Fibroblast of gingiva (primary cell): ENCODE data around the gene CDH13.

Source experiments
- DNase-seq: peaks from one replicate; pipeline ENCODE4 v3.0.0-alpha.2; 2011; ENCODE audit warnings: low read depth

Gene CDH13

DNA sequence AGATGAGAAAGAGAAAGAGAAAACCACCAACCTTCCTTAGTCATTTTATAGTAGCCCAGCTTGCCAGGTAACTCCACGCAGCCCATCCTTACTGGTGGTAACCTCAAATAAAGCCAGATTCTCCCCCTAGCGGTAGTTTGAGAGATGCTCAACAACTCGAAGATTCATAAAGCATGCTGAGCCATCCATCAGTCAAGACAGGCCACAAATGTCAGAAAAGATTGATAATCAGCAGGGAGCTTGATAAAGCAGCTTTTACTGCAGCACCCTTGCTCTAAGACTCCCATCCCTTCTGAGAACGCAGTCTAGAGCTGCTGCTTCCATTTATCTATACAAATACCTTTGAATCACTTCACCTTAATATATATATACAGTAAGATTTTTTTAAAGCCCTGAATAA lies 729.5 kb downstream of the CDH13 start:
- DNase-seq = peak; percentile 37

DNA sequence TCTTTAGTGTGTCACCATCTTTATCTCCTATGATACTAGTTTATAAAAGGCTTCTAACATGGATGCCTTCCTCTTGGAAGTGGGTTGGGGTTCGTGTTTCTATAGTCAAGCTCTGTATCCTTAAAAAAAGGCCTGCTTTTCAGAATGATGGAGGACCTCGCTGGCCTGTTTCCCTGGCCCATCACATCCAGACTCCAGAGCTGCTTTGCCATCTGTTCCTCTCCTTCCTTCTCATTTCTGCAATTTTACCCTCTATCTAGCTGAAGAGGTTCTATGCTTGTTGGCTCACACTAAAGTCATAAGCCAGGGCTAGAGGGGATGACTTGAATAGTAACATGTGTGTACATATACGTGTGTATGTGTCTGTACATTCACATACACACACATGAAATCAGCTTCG lies 730.2 kb downstream of the CDH13 start:
- DNase-seq = no peak

DNA sequence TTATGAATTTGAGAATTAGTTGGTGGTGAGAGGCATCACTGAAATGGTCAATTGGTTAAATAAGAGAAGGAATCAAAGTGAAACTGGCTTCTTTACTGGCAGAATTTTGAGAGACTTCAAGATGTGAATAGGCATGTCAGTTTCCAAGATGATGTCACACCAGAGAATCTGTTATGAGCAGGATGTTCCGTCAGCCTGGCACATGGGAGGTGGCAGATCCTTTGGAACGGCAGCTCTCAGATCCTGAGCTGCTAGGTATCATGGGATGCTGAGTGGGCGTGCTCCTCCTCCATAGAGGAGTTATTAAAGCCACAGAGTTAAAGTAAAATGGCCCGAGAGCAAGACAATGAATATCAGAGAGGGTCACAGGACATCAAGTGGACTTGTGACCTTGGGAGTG lies 736.8 kb downstream of the CDH13 start:
- DNase-seq = no peak

GRCh38 chr16:83365166-83365565 lies 738.4 kb downstream of the CDH13 start:
- DNase-seq = peak; percentile 5

DNA sequence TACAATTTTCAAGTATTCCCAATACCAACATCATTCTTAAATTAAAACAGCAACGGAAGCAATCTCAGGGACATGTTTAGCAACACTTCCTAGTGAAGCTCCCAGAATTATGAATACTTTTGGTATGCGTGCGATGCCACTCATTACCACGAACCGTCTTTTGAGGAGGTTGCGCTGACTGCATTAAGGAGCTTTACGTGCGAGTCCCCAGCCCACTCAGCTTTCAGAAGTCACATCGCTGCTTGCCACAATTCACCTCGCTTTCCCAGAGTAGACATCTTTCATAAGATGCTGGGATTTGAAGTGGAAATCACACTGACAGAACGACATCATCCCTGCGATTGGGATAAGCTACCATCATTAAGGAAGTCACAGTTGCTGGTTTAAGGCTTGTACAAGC lies 739.5 kb downstream of the CDH13 start:
- no peak for DNase-seq

DNA sequence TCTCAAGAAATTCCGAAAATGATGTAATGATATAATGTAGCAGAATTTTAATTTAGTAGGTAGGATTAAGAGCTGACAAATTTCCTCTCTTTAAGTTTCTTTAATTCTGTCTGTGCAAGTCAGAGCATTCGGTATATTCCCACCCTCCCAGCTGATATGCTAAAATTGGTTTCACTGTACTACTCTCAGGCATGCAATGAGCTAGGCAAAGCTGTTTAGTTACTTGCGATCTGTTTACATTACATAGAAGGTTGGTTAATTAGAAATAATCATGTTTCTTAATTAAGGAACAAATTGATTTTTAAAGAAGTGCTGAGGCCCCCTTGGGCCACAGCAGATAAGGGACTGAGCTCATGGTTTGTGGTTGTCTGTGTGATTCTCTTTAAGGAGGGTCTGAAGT lies 748.2 kb downstream of the CDH13 start:
- no peak for DNase-seq

GRCh38 chr16:83389751-83390150 lies 763.0 kb downstream of the CDH13 start:
- DNase-seq = no peak

- DNase-seq = no peak
These were observed 764.0 kb downstream of the CDH13 start for GRCh38 chr16:83390759-83391158.

GRCh38 chr16:83392743-83393142 lies 766.0 kb downstream of the CDH13 start:
- no peak for DNase-seq

DNA sequence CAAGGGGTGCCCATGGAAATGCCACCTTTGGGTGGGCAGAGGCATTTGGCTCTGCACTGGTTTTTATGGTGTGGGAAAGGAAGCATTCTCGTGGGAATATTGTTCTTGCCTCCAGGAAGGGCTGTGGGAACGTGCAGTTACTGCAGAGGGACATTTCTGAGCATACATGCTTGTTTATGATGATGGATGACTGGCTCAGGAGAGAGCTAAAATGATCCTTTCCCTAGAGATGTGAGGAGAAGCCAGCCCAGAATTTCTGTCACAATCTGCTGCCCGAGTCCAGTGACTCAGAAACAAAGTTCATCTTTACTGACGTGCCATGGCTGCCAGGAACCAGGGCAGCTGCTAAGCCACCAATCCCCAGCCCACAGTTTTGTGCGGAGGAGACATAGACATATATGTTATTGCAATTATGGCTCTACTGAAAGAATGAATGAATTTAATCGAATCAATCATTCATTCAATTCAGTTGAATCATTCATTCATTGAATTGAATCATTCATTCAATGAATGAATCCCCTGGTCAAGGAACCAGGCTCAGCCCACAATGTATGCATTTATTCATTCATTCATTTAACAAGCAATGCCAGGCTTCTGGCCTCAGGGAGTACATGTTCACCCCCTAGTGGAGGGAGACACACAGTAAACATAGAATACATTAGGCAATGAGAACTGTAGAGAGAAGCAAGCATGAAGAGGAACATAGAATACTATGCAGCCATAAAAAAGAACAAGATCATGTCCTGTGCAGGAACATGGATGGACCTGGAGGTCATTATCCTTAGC lies 766.6 kb downstream of the CDH13 start:
- DNase-seq = no peak

DNA sequence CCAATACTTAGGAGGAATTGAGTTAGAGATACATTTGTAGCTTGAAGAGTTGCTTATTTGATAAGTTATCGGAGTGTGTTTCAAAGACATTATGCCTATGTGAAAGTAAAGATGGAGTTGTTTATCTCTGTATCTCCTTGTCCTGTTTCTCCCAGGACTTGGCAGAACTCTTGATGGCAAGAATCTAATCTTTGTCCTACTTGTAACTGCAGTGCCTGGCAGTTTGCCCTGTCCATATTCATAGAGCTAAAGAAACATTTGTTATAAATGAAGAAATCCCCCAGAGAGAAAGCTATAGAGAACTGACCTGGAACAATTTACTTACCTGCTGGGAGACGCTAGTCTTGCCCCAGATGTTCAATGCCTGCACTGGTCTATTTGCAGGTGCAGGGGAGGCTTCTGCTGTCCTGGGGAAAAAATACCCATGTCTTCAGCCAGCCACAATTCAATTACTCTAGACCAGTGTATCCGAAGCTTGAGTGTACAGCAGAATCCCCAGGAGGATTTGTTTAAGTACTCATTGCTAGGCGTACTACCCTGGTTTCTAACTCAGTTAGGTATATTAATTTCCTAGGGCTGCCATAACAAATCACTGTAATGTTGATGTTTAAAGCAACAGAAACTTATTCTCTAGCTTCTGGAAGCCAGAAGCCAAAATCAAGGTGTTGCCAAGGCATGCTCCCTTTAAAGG lies 771.0 kb downstream of the CDH13 start:
- DNase-seq = no peak

DNA sequence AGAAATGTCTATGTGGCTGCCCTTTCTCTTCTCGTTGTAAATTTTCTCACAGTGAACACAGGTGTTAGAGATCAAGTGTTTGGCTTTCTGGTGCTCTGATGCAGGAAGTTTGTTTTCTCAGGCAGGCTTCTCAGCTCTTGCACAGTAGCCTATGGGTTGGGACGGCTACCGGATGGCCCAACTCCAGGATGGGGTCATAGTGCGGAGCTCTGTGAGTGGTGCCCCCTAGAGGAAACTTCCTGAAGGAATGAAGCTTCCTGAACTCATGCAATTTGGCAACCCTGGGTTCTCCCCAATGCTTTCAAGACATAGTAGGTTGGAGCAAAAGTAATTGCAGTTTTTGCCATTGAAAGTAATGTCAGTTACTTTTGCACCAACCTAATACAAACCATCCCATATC lies 773.5 kb downstream of the CDH13 start:
- no peak for DNase-seq

DNA sequence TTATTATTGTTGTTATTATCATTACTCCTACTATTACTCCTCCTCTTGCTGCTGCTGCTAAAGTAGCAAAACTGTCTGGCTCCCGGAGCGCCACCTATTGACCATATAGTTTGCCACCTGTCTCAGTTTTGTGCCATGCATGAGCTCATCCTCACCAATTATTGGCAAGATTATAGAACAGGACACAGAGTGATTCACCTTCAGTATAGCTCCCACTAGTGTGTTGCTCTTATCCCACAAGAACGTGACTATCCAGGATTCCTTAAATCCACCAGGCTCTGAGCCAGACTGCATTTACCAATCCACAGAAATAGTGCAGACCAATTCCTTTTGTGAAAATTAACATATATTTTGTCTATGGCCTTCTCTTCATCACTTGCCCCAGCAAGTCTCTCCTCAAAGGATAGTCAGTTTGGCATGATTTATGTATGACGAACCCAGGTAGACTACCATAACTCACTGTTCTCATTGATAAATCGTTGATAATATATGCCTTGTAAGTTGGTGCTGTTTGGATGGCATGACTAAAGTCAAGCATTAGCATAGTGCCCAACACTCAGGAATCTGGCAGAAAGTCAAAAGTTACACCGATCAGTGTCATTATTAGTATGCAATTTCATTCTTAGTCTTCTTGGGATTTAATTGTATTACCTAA lies 775.5 kb downstream of the CDH13 start:
- no peak for DNase-seq

DNA sequence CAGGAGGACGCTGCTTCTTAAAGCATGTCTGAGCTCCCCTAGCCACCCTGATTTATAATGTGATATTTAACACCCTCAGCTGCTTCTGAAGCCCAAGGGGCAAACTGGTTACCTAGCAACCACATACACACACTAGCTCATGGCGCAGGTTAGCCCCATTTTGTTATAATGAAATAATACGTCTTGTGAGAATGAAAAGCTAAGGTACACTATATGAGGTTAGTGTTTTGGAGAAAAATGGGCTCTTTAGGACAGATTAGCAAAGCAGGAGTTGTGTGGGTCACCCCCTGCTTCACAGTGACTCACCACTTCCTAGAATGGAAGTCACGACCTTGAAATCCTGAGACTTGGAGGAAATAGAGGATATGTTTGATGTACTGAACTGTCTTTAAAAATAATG lies 776.2 kb downstream of the CDH13 start:
- DNase-seq = no peak

DNA sequence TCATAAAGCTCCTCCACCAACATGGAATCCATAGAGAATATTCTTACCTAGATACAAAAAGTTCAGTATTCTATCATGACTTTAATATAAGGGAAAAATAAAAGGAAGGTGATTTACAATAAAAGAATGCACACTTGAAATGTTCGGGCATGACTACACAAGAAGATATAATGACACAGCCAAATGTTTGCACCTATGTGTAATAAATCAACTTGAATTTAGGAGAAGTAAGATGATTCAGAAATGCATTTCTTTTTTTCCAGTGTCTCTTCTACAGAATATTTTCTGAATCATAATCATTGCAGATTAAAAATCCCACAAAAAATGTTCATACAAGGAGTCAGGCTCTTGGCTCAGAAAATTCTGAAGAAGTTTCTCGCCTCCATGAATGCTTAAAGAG lies 777.0 kb downstream of the CDH13 start:
- DNase-seq = no peak

DNA sequence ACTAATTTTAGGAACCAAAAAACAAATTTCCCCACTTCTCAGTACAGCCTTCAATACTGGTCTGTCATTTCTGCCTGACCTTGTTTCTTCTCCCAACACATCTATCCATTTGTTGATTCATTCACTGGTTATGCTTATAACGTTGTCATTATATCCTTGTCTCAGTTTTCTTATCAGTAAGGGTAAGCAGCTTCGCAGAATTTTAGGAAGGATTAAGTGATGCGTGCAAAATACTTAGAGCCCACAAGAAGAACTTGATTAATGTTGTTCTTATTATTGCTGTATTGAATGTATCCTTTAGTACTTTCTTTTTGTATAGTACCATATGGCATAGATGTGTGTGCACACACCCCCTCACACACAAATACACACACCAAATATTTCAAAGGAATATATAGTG lies 777.5 kb downstream of the CDH13 start:
- no peak for DNase-seq

GRCh38 chr16:83407928-83408327 lies 781.2 kb downstream of the CDH13 start:
- no peak for DNase-seq

DNA sequence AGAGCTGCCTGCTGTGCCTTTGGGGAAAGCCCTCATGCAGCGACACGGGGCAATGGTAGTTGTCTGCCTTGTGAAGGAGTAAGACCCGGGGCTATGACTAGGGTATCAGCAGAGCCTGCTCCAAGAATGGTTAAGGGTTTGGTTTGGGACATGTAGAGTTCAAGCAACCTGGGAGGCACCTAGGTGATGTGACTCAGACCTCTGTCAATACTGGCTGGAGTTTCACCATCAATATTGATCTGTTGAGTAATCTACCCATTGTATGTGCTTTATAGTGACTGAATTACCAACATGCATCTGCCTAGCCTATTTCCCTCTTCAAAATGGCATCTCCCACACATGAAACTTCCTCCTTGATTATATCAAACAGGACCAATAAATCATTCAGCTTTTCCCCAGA lies 782.6 kb downstream of the CDH13 start:
- no peak for DNase-seq

- DNase-seq = no peak
These were observed 791.8 kb downstream of the CDH13 start for GRCh38 chr16:83418565-83418964.

GRCh38 chr16:83420206-83420760 lies 793.5 kb downstream of the CDH13 start:
- DNase-seq = no peak

DNA sequence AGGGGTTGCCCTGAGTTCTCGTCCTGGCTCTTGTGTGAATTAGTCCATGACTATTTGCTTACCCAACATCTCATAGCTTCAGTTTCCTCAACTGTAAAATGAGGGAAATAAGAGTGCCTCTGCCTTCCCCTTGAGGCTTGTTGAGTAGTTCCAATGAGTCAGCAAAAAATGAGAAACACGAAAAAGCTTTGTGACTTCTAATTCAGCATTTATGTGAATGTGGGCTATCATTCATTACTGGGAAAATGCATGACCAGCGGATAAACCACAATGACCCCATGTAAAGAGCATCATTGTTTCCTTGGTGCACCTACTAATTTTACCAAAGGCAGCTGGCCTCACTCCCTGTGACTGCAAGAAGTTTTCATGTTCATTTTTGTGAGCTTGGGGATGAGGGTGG lies 806.4 kb downstream of the CDH13 start:
- DNase-seq = no peak

DNA sequence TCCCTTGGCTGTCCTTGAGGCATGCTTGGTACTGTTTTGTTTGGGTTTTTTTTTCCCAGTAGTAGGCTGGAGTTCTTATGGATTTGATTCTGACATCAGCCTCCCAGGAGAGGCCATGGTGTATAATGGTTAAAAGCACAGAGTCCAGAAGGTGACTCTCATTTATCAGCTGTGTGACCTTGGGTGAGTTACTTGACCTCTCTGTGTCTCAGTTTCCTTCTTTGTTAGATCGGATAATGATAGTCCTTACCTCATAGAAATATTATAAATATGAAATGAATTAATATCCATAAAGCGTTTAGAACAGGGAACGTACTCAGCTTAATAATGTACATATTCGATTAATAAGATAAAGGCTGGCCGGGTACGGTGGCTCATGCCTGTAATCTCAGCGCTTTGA lies 810.3 kb downstream of the CDH13 start:
- DNase-seq = no peak

- DNase-seq = no peak
These were observed 811.6 kb downstream of the CDH13 start for GRCh38 chr16:83438326-83438725.
